Activated naive CD4-positive, alpha-beta T cell treated with Interleukin-2 at 50 U/mL for 16 hours (primary cell): ENCODE data around the gene ASZ1.
"Not testable (repeated sequence)": the region's sequence is repeated elsewhere in the genome, so short reads cannot be mapped to it uniquely, and the experiment has no call there.

ENCODE experiments used
- DNase-seq: peaks from one replicate; pipeline ENCODE4 v3.0.0-alpha.2; 2020

ASZ1 gene, protein sequence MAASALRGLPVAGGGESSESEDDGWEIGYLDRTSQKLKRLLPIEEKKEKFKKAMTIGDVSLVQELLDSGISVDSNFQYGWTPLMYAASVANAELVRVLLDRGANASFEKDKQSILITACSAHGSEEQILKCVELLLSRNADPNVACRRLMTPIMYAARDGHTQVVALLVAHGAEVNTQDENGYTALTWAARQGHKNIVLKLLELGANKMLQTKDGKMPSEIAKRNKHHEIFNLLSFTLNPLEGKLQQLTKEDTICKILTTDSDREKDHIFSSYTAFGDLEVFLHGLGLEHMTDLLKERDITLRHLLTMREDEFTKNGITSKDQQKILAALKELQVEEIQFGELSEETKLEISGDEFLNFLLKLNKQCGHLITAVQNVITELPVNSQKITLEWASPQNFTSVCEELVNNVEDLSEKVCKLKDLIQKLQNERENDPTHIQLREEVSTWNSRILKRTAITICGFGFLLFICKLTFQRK

GRCh38 chr7:117427258-117427701, at the start of gene ASZ1:
Gene ASZ1, minus strand, starts transcription at chr7:117427493. Its CDS starts 33 bp downstream, at chr7:117427460.
- no peak for DNase-seq

- no peak for DNase-seq
These were observed 49.4 kb upstream of the ASZ1 start for GRCh38 chr7:117476557-117477215.

DNA sequence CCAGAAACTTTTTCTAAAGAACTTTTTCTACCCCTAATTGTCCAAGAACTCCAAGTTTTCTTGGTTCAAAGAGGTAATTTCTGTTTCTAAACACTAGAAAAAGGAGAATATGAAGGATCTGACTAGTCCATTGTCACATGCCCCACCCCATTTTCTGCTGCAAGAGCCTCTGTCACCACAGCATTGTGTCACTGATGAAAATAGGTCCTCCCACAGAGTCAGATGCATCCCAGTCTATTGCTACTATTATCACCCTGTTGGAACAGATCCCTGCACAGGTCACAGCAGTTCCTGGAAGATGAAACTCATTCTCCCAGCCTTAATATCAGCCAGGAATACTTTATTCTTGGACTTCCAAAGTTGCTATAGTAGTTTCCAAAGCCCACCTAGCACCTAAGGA, 45.0 kb upstream of the ASZ1 start:
- DNase-seq: no peak

- DNase-seq: no peak
These were observed 43.5 kb upstream of the ASZ1 start for GRCh38 chr7:117470777-117471176.

GRCh38 chr7:117468174-117468573, 40.9 kb upstream of the ASZ1 start:
- DNase-seq: no peak

- not testable (repeated sequence) for DNase-seq
These were observed 33.5 kb upstream of the ASZ1 start for GRCh38 chr7:117460815-117461214.

DNA sequence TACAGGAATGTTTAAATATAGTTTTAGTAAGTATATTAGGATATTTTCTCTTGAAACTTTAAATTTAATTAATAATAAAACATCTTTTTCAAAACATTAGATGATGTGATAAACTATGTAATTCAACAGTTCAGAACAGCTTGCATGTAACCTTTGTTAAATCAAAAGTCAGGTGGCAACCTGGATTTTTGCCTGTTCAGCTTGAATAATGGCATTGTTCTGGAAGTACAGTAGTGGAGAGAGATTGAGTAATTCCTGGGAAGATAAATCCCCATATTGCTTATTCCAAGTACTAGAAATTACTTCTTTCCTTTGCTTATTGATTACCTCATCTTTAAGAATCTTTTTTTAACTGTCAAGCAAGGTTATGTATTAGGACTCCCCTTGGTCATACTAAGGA, 32.4 kb upstream of the ASZ1 start:
- DNase-seq: no peak

DNA sequence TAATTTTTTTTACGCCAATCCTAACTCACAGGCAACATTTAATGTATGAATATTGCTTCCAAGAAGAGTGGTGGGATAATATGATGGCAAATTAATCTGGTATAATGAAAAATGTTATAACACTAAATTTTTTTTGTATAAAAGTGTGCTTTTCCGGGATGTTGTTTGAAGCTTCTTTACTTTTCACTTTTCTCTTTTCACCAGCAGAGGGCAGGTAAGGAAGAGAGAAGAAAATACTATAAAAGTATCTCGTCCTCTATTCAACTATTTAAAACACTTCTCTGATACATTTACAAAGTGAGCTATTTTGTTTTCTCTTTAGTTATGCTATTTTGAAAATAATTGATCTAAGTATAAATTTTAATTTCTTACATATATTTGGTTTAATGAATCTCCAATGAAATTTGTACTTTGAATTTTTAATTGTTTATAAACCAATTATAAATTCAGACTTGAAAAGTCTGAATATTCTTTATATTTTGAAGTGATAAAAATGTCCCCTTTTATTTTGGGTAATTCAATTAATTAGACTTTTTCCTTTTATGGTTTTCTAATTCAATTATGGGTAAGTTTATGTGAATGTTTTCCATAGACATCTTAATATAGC, 31.8 kb upstream of the ASZ1 start:
- no peak for DNase-seq

DNA sequence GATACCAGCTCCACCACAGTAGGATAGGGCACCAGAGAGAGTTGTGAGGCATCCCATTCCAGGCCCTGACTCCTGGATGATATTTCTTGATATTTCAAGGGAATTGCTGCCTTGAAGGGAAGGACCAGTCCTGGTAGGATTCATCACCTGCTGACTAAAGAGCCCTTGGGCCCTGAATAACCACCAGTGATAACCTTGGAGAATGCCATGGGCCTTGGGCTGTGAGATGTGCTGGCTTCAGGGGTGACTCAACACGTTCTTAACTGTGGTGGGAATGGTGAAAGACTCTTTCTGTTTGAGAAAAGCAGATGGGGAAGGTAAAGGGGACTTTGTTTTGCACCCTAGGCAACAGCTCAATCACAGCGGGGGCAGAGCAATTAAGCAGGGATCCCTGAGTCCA, 21.4 kb upstream of the ASZ1 start:
- DNase-seq: no peak

GRCh38 chr7:117446220-117446815, 19.0 kb upstream of the ASZ1 start:
- no peak for DNase-seq

- DNase-seq: no peak
These were observed 17.9 kb upstream of the ASZ1 start for GRCh38 chr7:117445206-117445605.

DNA sequence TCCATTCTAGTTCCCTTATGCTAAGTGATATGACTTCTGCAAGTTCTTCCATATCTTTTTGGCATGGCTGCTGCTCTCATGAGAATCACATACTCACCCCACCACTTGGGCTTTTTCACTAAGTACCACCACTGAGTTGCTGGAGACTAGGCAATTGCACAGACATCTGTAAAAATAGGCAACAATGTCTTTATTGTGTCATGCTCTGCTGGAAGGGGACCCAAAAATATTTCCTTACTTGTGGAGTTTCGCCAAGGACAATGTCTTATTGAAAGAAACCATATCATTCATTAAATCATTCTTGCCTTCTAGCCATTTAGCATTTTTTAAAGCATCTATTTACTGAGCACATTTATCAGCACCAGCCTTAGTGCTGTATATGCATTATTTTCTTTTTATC, 17.4 kb upstream of the ASZ1 start:
- no peak for DNase-seq

DNA sequence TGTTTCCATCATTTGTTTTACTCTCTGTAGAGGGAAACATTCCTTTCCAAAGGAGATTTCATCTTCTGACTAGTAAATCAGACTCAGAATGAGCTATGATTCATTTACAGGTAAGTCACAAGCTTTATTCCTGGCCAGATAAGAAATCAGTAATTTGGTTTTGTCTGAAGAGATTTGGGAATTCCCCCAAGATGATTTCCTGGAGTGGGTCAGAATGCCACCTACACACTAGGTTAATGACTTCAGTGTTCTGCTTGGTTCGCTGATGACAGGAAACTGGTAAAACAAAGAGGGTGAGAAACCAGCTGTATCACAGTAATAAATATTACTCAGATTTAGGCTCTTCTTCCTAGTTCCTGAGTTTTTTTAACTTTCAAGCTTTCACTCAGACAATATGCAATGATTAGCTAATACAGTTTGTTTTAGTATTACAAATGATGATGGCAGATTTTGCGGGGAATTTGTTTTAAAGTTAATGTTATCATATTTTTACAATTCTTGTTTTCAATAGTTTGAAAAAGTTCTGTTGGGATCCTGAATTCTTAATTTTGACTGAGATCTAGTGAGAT, 8.3 kb upstream of the ASZ1 start:
- no peak for DNase-seq

GRCh38 chr7:117424090-117424829, 3.0 kb downstream of the ASZ1 start:
- DNase-seq: no peak

DNA sequence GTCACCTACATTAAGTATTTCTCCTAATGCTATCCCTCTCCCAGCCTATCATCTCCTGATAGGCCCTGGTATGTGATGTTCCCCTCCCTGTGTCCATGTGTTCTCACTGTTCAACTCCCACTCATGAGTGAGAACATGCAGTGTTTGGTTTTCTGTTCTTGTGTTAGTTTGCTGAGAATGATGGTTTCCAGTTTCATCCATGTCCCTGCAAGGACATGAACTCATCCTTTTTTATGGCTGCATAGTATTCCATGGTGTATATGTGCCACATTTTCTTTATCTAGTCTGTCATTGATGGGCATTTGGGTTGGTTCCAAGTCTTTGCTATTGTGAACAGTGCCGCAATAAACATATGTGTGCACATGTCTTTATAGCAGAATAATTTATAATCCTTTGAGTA, 12.7 kb downstream of the ASZ1 start:
- DNase-seq: not testable (repeated sequence)

DNA sequence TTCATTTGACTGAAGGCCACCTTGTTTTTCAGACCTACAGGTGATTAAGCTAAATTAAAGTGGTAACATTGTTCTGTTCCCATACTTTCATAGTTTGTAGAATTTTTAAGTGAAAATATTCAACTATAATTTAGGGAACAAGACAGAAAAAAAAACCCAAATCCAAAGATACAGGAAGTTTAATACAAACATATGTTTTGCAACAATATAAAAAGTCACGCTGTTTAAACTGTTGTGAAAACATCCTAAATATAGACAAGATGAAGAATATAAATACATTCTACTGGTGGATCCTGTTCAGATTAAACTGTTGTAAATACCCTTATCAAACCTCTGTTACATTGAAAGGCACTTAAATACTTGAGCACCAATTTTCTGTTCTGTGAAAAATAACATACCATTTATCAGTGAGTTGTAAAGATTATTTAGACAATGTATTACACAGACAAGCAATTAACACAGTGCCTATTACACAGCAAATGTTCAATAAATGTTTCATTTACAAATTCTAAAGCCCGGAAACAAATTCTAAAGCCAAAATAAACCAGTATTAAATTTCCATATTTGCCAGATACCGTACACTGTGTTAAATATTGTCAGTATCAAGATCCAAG, 14.2 kb downstream of the ASZ1 start:
- DNase-seq: no peak

DNA sequence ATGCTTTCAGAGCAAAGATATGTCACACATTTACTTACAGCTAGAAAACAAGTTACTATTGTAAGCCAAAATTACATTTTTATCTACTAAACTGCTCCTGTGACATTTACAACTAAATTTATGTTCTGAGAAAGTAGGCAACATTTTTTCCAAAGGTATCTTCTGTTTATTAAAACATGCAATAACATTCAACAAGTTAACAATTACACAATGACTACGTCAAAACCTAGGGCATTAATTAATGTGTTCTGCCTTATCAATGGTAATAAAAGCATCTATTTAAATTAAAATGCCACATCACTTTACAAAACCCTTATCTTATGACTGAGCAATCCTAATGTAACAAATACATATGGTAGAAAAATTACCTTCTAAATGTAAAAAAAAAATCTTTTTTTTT, 14.9 kb downstream of the ASZ1 start:
- DNase-seq: no peak

DNA sequence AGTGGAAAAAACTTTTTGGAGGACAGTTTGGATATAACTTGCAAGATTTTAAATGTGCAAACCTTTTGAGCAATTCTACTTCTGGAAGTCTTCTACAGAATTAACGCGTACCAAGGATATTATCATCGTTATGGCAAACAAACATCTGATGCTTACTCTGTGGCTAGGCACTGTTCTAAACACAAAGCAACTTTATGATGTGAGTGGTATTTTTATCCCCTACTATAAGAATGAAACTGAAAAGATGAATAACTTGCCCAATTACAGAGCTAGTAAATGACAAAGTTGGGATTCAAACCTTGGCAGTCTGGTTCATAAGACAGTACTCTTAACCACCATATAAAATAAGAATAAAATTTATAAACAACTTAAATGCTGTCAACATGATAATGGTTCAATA, 15.8 kb downstream of the ASZ1 start:
- no peak for DNase-seq

GRCh38 chr7:117408831-117409230, 18.5 kb downstream of the ASZ1 start:
- no peak for DNase-seq

DNA sequence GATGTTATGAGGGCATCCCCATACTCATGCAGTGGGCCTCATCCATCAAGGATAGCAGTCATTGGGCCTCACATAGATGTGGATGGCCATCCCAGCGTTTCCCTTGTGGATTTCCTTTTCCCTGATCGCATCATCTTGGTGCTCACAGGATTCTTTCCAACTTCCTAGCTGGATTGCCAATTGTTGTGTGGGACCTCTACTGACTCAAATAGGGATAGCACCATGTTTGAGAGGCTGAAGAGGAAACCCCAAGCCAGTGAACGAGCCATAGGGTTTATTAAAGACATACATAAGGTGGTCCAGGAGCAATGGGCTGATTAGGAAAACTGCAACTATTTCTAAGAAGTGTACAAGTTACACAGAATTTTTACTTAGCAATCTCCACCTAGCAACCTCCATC, 21.8 kb downstream of the ASZ1 start:
- DNase-seq: no peak

GRCh38 chr7:117403737-117404136, 23.6 kb downstream of the ASZ1 start:
- no peak for DNase-seq

- DNase-seq: no peak
These were observed 25.2 kb downstream of the ASZ1 start for GRCh38 chr7:117402109-117402508.
